GM21576 (cell line): ENCODE results near the gene RBM28.
"Not testable (repeated sequence)": the region's sequence is repeated elsewhere in the genome, so short reads cannot be mapped to it uniquely, and the experiment has no call there.

Experiments
- ATAC-seq: cut with Tn5 transposase; IDR thresholded peaks from one replicate; pipeline ENCODE4 v1.9.1; 2021; ENCODE audit warnings: mild to moderate bottlenecking, moderate library complexity; ENCODE audit not compliant: unreplicated experiment

Gene RBM28

DNA sequence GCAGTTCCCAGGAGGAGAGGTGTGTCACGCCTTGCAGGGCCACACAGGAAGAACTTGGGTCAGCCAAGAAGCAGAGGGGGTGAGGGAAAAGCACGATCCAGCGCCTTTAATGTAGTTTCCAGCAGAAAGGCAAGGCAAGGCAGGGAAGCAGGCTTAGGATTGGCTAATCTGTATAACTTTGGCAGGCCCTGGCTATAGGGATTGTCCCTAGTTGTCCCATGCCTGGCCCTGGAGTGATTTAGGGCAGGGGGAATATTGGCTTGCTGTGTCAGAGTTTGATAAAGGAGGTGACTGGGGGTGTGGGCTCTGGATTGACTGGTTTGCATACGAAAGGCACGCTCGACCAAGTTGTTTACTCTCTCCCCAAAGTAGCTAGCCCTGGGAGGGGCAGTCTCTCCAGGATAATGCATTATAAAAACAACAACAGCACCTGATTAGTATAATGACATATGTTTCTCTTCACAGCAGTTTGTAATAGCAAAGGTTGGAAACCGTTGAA lies 44.5 kb downstream of the RBM28 start:
- ATAC-seq, result no peak

DNA sequence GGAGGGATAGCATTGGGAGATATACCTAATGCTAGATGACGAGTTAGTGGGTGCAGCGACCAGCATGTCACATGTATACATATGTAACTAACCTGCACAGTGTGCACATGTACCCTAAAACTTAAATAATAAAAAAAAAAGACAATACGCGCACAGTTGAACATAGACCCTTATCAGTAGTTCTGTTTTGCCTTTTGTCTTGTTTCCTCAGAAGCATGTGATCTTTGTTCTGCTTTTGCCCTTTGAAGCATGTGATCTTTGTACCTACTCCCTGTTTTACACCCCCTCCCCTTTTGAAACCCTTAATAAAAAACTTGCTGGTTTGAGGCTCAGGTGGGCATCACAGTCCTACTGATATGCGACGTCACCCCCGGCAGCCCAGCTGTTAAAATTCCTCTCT lies 45.7 kb downstream of the RBM28 start:
- not testable (repeated sequence) for ATAC-seq

DNA sequence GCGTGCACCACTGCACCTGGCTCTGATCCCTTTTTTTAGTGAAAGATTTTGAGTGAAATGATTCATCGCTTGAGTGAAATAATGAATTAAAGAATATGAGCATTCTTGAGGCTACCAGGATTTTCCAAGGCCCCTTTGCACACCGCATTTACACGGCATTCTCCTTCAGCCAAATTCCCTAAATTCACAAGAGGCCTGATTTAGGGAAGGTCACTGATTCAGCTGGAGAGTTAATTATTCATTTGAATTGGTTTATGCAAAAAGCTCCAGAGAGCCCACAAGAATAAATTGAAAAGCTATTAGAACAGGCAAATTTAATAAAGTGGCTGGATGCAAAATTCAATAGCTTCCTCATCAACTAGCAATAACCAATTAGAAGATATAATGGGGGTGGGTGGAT lies 56.2 kb downstream of the RBM28 start:
- ATAC-seq, result no peak

DNA sequence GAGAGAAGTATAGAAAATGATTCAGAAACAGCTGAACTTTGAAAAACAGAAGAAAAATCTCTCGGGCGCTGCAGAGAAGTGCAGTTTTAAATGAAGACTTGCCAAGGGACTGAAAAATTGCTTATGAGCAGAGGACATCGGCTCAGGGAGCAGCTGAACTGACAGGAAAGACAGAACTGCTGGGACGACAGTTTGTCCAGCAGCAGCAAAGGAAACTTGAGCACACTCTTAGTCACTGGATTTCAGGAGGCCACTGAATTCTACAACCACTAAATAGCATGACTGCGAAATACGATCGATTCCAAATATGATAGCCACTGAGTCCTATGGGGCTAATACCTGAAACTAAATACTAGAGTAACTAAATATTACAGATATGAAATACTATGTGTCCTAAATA lies 59.6 kb downstream of the RBM28 start:
- ATAC-seq, result no peak

DNA sequence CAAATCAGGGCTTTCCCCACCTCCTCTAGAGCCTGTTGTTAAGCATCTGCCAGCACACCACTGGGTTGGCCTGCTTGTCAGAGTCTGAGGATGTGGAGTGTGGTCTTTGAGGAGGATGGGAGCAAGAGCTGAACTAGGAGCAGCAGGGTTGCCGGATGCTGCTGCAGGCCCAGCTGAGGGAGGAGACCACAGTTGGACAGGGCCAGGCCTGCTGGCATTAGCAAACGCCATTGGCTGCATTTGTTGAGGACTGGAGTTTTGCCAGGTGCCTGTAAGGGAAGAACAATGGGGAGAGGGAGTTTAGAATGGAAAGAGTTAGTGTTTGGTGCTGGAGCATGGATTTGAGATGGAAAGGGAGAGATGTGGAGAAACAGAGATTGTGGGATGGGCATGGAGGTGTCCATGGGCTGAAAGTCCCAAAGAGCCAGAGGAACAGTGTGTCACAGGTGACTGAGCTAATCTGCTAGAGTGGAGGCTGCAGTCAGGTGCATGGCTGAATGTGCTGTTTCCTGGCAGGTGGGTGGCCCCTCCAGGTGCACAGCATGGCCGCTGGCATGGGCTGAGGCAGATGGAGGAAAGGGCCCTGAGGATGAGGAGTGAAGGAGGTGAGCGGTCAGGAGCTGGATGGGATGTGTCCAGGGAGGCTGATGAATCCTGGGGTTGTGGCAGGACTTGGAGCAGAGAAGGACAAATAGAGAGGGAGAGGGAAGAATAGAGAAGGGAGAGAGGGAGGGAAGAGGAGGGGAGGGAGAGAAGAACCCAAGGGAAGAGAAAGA lies 61.9 kb downstream of the RBM28 start:
- no peak for ATAC-seq

DNA sequence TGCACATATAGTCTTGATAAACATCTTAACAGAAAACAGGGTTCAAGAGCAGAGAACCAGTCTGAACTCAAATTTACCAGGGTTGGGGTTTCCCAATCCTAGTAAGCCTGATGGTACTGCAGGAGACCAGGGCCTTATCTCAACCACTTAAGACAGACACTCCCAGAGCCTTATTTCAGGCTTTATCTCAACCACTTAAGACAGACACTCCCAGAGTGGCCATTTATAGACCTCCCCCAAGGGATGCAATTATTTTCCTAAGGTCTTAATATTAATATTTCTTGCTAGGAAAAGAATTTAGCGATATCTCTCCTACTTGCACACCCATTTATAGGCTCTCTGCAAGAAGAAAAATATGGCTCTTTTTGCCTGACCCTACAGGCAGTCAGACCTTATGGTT lies 63.3 kb downstream of the RBM28 start:
- ATAC-seq, result not testable (repeated sequence)

DNA sequence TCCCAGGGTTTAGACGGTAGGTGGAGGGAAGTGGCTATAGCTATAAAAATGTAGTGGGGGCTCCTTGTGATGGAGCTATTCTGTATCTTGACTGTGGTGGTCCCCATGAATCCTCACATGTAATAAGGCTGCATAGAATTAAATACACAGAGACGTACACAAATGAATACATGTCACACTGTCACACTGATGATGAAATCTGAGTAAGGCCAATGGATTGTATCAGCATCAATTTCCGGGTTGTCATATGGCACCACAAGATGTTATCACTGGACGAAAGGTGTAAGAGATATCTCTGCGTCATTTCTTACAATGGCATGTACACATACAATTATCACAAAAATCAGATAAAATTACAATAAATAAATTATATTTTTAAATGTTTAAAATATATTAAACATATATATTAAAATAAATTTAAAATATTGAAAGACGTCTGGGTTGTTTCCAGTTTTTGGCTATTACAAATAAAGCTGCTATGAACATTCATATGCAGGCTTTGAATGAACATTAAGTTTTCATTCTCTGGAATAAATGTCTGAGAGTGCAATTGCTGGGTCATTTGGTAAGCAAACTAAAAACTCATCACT lies 64.5 kb downstream of the RBM28 start:
- no peak for ATAC-seq

DNA sequence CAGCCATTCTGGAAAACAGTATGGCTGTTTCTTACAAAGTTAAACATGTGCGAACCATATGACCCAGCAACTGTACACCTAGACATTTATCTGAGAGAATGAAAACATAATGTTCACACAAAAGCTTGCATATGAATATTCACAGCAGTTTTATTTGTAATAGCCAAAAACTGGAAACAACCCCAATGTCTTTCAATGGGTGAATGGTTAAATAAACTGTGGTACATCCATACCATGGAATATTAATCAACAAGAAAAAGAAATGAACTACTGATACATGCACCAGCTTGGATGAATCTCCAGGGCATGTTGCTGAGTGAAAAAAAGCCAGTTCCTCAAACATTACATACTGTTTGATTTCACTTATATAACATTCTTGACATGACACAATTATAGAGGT lies 65.3 kb downstream of the RBM28 start:
- no peak for ATAC-seq

DNA sequence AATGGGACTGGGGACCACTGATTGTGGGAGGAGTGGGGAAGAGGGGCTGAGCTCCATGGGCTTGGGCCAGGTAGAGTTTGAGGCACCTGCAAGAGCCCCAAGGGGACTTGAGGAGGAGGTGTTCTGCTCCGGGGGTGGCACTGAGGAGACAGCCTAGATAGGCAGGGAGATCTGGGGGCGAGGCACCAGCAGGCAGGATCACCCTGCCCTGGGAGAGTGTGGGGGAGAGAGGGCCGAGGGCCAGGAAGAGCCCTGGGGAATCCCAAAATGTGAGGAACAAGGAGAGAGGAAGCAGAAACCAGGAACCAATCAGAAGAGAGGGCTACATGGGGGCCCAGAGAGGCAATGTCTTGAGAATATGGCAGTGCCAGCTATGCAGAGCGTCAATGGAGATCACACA lies 68.0 kb downstream of the RBM28 start:
- ATAC-seq, result no peak

DNA sequence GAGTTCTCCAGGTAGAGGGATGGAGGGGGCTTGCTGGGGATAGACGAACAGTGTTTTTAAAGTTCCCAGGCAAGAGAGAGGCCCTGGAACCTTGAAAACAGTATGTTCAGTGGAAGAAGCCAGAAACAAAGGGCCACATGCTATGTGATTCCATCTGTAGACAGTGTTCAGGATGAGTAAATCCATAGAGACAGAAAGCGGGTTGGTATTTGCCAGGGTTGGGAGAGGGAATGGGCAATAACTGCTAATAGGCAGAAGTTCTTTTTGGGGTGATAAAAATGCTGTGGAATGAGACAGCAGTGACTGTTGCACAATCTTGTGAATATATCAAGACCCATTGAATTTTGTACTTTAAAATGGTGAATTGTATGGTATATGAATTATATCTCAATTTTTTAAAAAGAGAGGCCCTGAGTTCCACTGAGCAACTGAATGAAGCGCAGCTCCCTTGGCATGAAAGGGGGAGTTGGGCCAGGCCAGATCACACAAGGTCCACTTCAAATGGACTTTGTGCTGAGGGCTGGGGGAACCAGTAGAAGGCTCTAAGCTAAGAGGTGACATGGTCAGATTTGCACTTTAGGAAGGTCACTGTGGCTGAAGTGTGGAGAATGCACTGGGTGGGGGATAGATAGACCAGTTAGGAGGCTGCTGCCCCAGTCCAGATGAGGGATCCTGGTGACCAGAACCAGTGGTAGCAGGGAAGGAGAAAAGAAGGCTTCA lies 68.7 kb downstream of the RBM28 start:
- ATAC-seq, result no peak

DNA sequence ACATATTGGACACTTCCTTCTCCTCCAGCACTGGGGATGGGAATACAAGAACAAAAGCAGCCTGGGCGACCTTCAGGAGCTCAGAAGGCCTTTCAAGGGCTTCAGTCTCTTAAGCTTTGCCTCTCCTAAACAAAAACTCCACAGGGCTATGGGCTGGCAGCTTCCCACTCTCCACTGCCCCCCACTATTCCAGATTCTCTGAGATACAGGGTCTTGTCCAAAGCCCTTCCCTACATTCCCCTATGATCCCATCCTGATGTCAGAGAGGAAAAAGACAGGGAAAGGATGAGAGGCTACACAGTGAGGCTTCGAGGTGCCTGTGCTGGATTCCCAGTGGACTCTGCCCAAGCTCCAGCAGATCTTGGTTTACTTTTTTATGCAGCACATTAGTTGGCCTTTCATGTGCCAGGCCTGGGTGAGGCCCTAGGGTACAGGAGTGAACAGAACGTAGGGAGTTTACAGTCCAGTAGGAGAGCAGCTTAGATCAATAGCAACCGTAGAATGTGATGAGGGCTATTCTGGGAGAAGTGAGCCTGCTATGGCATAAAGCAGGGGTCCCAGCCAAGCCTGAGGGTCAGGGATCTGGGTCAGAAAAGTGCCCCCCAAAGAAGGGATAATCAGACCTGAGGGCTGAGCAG lies 69.3 kb downstream of the RBM28 start:
- ATAC-seq, result no peak

DNA sequence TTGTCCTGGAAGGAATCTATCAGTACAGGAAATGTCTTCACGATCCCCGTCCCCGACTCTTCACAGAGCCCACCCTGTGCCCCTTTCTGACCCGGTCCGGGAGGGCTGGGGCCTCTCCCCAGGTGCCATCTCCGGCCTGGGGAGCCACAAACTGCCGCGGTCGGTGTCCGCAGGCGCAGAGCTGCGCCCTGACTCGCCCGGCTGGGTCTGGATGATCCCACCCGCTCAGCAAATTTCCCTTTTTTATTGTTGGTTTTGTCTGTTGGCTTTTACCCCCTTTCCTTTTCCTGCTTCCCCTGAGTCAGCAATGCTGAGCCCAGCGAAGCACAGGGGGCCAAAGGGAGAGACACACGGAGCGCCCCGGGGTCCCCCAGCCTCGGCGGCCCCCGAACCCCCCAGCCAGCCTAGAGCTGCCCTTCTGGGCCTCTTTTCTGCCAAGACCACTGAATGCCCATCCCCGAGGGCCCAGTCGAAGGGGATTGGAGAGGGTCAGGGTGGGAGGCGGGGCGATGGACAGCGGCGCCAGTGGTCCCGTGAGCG lies 71.7 kb downstream of the RBM28 start:
- ATAC-seq, result no peak

DNA sequence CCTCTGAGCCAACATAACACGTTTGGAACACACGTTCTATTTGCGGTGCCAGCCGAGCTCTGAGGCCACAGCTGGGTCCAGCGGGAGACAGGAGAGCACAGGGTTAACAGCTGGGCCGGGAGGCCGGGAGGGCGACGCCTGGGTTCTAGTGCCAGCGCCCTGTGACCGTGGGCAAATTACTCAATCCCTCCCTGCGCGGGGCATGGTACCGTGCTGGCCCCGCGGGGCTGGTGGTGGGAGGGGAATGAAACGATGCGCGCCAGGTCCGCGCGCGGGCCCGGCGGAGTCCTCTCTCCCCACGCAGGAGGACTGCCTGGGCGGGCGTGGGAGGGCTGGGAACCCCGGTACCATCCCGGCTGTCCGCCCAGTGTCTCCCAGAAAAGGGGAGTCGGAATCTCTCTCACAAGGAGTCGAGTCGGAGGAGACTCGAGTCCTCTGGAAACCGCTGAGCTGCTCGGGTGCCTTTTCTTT lies 72.2 kb downstream of the RBM28 start:
- no peak for ATAC-seq

DNA sequence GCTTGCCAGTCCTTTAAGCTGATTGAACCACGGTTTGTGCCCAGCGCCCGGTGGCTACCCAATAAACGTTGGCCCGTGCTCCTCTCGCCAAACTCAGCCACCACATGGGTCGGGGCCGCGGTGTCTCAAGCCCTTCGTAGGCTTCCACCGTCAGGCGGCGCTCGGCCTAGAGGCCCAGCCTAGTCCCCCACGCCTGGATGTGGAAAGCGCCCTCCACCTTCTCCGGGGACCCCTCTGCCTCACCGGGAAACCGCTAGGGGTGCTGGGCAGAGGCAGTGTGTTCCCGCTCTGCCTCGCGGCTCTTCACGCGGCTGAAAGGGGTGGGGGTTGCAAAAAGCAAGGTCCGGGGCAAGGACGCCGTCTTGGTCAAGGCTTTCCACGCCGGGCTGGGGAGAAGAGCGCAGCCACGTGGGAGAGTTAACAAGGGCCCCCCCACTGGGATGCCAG lies 72.9 kb downstream of the RBM28 start:
- no peak for ATAC-seq

DNA sequence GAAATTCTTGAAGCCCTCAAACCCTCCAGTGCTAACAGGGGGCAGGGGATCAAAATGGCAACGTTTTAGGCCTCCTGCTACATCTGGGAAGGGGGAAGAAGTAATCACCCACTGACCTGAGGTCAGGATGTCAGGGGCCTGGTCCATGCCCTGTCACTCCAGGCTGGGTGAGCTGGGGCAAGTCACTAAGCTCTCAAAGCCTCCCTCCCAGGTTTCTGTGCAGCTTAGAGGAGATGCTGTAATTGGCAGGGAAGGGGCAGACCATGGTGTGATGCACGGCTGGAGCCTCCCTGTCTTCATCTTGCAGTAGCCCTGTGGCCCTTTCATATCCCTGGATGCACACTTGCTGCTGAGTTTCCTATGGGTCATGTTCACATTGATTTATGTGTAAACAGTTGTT lies 75.5 kb downstream of the RBM28 start:
- no peak for ATAC-seq

DNA sequence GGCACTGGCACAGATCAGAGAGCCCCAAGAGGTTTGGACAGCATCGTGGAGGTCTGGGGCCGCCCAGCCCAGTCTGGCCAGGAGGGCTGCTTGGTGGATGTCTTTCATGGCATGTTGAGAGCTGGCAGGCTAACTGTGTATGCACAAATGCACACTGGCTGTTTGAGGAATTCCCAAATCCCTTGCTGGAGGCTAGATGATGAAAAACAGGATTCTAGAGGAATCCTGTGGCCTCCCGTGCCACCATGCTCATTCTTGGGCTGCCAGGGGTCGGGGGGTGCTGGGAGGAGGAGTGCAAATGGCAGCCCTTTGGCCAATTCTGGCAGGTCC lies 76.1 kb downstream of the RBM28 start:
- ATAC-seq, result no peak

DNA sequence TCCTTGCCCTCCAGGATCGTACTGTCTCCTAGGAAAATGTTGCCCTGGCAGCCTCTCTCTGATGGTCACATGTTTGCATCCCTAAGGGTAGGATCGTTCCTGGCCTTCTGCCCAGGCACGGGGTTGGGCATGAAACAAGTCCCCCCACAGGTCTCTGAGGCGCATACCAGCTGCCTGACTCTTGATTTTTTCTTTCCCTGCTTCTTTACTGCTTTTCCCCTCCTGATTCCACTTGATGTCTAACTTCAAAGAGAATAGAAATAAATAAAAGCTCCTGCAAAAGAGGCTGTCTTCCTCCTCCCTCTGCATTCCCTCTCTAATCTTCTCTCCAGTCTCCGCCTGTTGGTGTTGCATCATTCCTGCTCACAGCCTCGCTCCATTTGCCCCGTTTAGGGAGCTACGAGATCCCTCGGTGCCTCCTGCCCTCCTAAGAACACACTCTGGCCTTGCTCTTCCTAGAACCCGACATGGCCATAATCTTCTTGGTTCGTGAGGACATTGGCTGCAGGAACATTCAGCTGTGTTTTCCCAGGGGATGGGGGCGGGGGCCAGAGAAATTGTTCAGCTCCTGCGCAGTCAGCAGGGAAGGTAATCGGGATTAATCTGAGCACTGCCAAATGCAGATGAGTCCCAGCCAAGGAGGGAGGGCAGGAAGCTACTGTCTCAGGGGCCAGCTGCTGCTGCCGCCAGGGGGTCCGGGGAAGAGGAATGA lies 76.7 kb downstream of the RBM28 start:
- no peak for ATAC-seq

DNA sequence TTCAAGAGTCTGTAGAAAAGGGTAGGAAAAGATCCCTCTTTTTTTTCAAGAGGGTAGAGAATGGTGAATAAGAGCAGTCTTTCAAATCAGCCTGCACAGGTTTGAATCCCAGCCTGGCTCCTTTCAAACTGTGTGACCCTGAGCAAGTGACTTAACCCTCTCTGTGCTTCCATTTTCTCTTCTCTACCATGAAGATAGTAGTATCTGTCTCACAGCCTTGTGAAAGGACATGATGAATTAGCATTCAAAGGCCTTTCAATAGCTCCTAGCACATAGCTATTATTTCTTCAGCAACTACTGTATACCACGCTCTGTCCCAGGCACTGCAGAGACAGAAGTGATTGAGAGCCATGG lies 77.2 kb downstream of the RBM28 start:
- no peak for ATAC-seq

DNA sequence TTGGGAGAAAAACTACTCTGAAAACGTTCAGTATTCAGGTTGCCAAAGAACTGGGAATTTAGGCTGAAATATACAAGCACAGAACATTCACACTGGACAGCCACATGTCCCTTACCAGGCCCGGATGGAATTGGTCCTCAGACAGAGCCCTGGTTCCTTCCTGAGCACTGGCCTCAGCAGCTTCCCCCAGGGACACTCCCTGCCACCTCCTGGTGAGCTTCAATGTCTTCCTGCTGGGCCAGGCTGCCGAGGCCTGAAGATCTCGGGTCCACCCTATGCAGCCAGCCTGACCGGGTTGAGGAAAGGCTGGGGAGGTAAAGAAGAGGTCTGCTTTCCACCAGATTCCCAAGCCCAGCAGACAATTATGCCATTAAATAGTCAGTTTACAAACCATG lies 77.8 kb downstream of the RBM28 start:
- no peak for ATAC-seq

DNA sequence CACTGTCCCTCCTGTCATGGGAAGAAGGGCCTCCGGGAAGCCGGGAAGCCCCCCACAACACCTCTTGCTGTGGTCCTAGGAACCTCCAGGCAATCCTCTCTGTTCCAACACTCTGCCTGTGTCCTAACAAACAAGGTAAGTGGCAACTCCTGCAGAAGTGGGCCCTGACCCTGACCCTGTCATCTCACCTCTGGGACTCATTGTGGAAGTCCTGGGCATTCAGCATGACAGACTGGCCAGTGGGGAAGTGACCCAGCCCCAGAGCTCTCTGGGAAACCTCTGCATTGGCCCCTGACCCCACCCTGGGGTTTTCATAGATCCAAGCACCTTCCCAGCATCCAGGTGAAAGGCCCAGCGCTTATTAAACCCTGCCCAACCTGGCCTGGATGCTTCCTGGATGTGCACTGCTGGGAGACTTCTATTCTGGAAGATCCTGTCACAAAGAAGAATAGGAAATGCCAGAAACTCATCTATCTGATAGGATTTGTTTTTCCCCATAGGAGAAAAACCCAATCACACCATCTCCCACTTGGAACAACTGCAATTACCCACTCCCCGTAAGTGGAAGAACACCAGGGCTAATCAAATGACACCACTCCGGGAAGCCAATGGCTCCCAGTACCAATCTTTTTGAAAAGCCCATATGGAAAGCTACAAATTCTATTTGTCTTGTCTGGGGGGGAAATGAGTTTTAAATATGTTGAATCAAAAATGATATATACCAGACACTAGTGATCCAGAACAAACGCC lies 78.4 kb downstream of the RBM28 start:
- ATAC-seq, result no peak
